GM23338 (cell line): ENCODE results near the gene EQTN. TPM values are rescaled to one million over a fixed set of nuclear protein-coding genes. Genes with fewer than 3 reads are reported as not detected.

Experiments
- ATAC-seq: fragments of 200-7000 bp; cut with Tn5 transposase; 3 replicates; pipeline ENCODE4 v1.9.1; 2020
- DNase-seq: peaks from one replicate; pipeline ENCODE4 v3.0.0-alpha.2; 2015; ENCODE audit warnings: low spot score
- H2AFZ ChIP-seq: fragments of 200-600 bp; sonication (generic); 2 replicates; pipeline ENCODE4 v1.8.0; 2016; ENCODE audit warnings: antibody characterized with exemption, mild to moderate bottlenecking, moderate library complexity
- H3F3A ChIP-seq: fragments of 200-600 bp; sonication (generic); replicated peaks from 2 replicates; pipeline ENCODE4 v1.8.0; 2017; ENCODE audit warnings: antibody characterized with exemption, mixed run types, low read depth
- H3K27ac ChIP-seq: fragments of 200-600 bp; sonication (generic); 2 replicates; pipeline ENCODE4 v1.6.1; 2016; ENCODE audit warnings: low read depth
- H3K27me3 ChIP-seq: fragments of 200-600 bp; sonication (generic); 2 replicates; pipeline ENCODE4 v1.8.0; 2016; ENCODE audit warnings: mild to moderate bottlenecking, mixed run types, moderate library complexity; ENCODE audit not compliant: insufficient read depth
- H3K36me3 ChIP-seq: fragments of 200-600 bp; sonication (generic); 2 replicates; pipeline ENCODE4 v1.8.0; 2016; ENCODE audit warnings: mild to moderate bottlenecking; ENCODE audit not compliant: insufficient read depth
- H3K4me1 ChIP-seq: fragments of 200-600 bp; sonication (generic); 2 replicates; pipeline ENCODE4 v1.8.0; 2016; ENCODE audit warnings: mild to moderate bottlenecking, moderate library complexity; ENCODE audit not compliant: insufficient read depth
- H3K4me2 ChIP-seq: fragments of 200-600 bp; sonication (generic); 2 replicates; pipeline ENCODE4 v1.7.1; 2017; ENCODE audit warnings: mixed run types
- H3K4me3 ChIP-seq: fragments of 200-600 bp; sonication (generic); 2 replicates; pipeline ENCODE4 v1.6.1; 2016; ENCODE audit warnings: mixed run types
- H3K79me2 ChIP-seq: fragments of 200-600 bp; sonication (generic); replicated peaks from 2 replicates; pipeline ENCODE4 v1.8.0; 2017; ENCODE audit warnings: mild to moderate bottlenecking; ENCODE audit not compliant: insufficient read depth
- H3K9me2 ChIP-seq: fragments of 200-600 bp; sonication (generic); 2 replicates; pipeline ENCODE4 v1.8.0; 2017; ENCODE audit not compliant: insufficient read depth
- H4K20me1 ChIP-seq: fragments of 200-600 bp; sonication (generic); replicated peaks from 2 replicates; pipeline ENCODE4 v1.8.0; 2017; ENCODE audit warnings: mild to moderate bottlenecking; ENCODE audit not compliant: insufficient read depth
- H3K27ac Mint-ChIP-seq: 2 replicates; pipeline ENCODE4 v1.8.0; 2020; ENCODE audit warnings: inconsistent platforms, mild to moderate bottlenecking, moderate library complexity, mixed read lengths
- H3K27me3 Mint-ChIP-seq: 3 replicates; pipeline ENCODE4 v1.8.0; 2022; ENCODE audit warnings: low read depth, mild to moderate bottlenecking, moderate library complexity, mixed read lengths, inconsistent platforms; ENCODE audit not compliant: insufficient read depth, poor library complexity
- H3K36me3 Mint-ChIP-seq: 3 replicates; pipeline ENCODE4 v1.8.0; 2021; ENCODE audit warnings: low read depth, mild to moderate bottlenecking, inconsistent platforms, moderate library complexity, mixed read lengths
- H3K4me1 Mint-ChIP-seq: 3 replicates; pipeline ENCODE4 v1.8.0; 2020; ENCODE audit warnings: mild to moderate bottlenecking, inconsistent platforms, mixed read lengths
- H3K4me3 Mint-ChIP-seq: 3 replicates; pipeline ENCODE4 v1.8.0; 2021; ENCODE audit warnings: moderate library complexity, mild to moderate bottlenecking, inconsistent platforms, mixed read lengths
- H3K9me3 Mint-ChIP-seq: 3 replicates; pipeline ENCODE4 v1.8.0; 2020; ENCODE audit warnings: moderate library complexity, mild to moderate bottlenecking, inconsistent platforms, mixed read lengths
- CREB1 ChIP-seq: fragments of 250-450 bp; sonication (Bioruptor Pico); IDR thresholded peaks from 2 replicates; pipeline ENCODE4 v1.5.0; 2020; ENCODE audit warnings: low read depth, mild to moderate bottlenecking, moderate library complexity
- EZH2 ChIP-seq: fragments of 200-600 bp; sonication (generic); IDR thresholded peaks from one replicate; pipeline ENCODE4 v1.8.0; 2017; ENCODE audit warnings: antibody characterized with exemption, mild to moderate bottlenecking, low read depth; ENCODE audit not compliant: unreplicated experiment
- EZH2phosphoT487 ChIP-seq: fragments of 200-600 bp; sonication (generic); IDR thresholded peaks from one replicate; pipeline ENCODE4 v1.8.1; 2018; ENCODE audit warnings: antibody characterized with exemption; ENCODE audit not compliant: unreplicated experiment
- JUNB ChIP-seq: IDR thresholded peaks from one replicate; pipeline ENCODE4 v1.6.1; 2016; ENCODE audit warnings: antibody characterized with exemption; ENCODE audit not compliant: unreplicated experiment
- NANOG ChIP-seq: IDR thresholded peaks from 2 replicates; pipeline ENCODE4 v1.6.1; 2016; ENCODE audit warnings: antibody characterized with exemption, borderline replicate concordance
- POLR2AphosphoS5 ChIP-seq: IDR thresholded peaks from 2 replicates; pipeline ENCODE4 v1.6.1; 2016; ENCODE audit warnings: antibody characterized with exemption, low read depth
- STAT1 ChIP-seq: IDR thresholded peaks from one replicate; pipeline ENCODE4 v1.6.1; 2016; ENCODE audit warnings: antibody characterized with exemption; ENCODE audit not compliant: unreplicated experiment
- ZNF114 ChIP-seq: fragments of 250-450 bp; sonication (Bioruptor Pico); IDR thresholded peaks from 2 replicates; pipeline ENCODE4 v1.5.0; 2020; ENCODE audit warnings: mild to moderate bottlenecking, moderate library complexity
- ZNF331 ChIP-seq: fragments of 250-450 bp; sonication (Bioruptor Pico); IDR thresholded peaks from 2 replicates; pipeline ENCODE4 v1.5.0; 2020; ENCODE audit warnings: low read depth, mild to moderate bottlenecking, moderate library complexity
- polyA plus RNA-seq: library from polyadenylated mRNA; unstranded; fragments of >200 nt; fragmentation: Nextera tagmentation; extraction: Ambion mirVana; gene quantifications from 2 replicates; pipeline ENCODE4 v1.2.1, GENCODE V29; 2016
- total RNA-seq: library from RNA; depleted of rRNA; stranded (reverse); fragments of >200 nt; shearing (Covaris generic); gene quantifications from 2 replicates; pipeline ENCODE4 v1.2.3, GENCODE V29; 2014
- TF ChIP-seq, protein P1 (sequence below): fragments of 250-450 bp; sonication (Bioruptor Pico); IDR thresholded peaks from 2 replicates; pipeline ENCODE4 v1.5.0; 2020; ENCODE audit warnings: mild to moderate bottlenecking, moderate library complexity
- TF ChIP-seq, protein P2 (sequence below): IDR thresholded peaks from 2 replicates; pipeline ENCODE4 v1.6.1; 2016; ENCODE audit warnings: antibody characterized with exemption
- TF ChIP-seq, protein P3 (sequence below), 2 experiments: fragments of 200-600 bp in 1 of 2; sonication (generic) in 1 of 2; conservative IDR thresholded peaks; 2 replicates each; pipeline versions ENCODE4 v1.5.1 to v1.6.1; 2016 to 2017; ENCODE audit warnings: antibody characterized with exemption in 2 of 2, low read depth in 2 of 2, mild to moderate bottlenecking in 2 of 2, moderate library complexity in 1 of 2
- TF ChIP-seq, protein P4 (sequence below): IDR thresholded peaks from one replicate; pipeline ENCODE4 v1.6.1; 2018; ENCODE audit warnings: antibody characterized with exemption; ENCODE audit not compliant: unreplicated experiment

Gene EQTN
- total and polyA plus RNA-seq, 2 experiments from 2014 or later, result 0.24 TPM; not detected in 1

DNA sequence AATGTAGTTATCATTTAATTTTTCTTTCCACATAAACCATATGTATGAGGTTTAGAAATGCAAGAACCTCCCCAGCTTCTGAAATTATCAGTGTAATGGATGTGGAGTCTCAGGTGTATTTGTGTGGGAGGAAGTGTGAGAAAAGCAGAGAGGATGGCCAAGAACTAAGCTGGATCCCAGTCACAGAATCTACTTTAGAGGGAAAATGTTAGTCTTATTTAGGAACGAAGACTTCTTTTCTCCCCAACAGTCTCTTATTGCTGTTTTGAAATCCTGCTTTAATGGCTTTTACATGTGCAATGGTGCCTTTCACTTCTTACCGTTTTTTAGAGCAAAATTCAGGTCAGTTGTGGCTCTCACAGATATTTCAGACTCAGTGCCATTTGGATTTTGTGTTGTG lies 3.0 kb downstream of the EQTN start:
- H3K4me2 ChIP-seq, result no peak overlapping the region
- DNase-seq, result no peak

More for the DNA sequence above, 3.0 kb downstream of the EQTN start:
- Histone ChIP-seq H3K4me1 (no peaks in the 10 kb centered on the region), H3K27me3 (no peaks in the 10 kb centered on the region), H4K20me1 (no peaks in the 10 kb centered on the region), H3K4me3 (no peak overlapping the region), H3F3A (no peaks in the 10 kb centered on the region), H3K79me2 (no peaks in the 10 kb centered on the region), H3K36me3 (no peaks in the 10 kb centered on the region), H3K27ac (no peak overlapping the region), H3K9me2 (peaks cover 7% of the 10 kb centered on the region; the same call in 1 of the 2 replicates), H2AFZ (no peak overlapping the region)
- peaks cover 3% of the 10 kb centered on the region; the same call in 2 of the 3 replicates for H3K4me1 Mint-ChIP-seq
- no peak for TF ChIP-seq NANOG
- TF ChIP-seq ZNF114, result no peak
- TF ChIP-seq, protein P1, sequence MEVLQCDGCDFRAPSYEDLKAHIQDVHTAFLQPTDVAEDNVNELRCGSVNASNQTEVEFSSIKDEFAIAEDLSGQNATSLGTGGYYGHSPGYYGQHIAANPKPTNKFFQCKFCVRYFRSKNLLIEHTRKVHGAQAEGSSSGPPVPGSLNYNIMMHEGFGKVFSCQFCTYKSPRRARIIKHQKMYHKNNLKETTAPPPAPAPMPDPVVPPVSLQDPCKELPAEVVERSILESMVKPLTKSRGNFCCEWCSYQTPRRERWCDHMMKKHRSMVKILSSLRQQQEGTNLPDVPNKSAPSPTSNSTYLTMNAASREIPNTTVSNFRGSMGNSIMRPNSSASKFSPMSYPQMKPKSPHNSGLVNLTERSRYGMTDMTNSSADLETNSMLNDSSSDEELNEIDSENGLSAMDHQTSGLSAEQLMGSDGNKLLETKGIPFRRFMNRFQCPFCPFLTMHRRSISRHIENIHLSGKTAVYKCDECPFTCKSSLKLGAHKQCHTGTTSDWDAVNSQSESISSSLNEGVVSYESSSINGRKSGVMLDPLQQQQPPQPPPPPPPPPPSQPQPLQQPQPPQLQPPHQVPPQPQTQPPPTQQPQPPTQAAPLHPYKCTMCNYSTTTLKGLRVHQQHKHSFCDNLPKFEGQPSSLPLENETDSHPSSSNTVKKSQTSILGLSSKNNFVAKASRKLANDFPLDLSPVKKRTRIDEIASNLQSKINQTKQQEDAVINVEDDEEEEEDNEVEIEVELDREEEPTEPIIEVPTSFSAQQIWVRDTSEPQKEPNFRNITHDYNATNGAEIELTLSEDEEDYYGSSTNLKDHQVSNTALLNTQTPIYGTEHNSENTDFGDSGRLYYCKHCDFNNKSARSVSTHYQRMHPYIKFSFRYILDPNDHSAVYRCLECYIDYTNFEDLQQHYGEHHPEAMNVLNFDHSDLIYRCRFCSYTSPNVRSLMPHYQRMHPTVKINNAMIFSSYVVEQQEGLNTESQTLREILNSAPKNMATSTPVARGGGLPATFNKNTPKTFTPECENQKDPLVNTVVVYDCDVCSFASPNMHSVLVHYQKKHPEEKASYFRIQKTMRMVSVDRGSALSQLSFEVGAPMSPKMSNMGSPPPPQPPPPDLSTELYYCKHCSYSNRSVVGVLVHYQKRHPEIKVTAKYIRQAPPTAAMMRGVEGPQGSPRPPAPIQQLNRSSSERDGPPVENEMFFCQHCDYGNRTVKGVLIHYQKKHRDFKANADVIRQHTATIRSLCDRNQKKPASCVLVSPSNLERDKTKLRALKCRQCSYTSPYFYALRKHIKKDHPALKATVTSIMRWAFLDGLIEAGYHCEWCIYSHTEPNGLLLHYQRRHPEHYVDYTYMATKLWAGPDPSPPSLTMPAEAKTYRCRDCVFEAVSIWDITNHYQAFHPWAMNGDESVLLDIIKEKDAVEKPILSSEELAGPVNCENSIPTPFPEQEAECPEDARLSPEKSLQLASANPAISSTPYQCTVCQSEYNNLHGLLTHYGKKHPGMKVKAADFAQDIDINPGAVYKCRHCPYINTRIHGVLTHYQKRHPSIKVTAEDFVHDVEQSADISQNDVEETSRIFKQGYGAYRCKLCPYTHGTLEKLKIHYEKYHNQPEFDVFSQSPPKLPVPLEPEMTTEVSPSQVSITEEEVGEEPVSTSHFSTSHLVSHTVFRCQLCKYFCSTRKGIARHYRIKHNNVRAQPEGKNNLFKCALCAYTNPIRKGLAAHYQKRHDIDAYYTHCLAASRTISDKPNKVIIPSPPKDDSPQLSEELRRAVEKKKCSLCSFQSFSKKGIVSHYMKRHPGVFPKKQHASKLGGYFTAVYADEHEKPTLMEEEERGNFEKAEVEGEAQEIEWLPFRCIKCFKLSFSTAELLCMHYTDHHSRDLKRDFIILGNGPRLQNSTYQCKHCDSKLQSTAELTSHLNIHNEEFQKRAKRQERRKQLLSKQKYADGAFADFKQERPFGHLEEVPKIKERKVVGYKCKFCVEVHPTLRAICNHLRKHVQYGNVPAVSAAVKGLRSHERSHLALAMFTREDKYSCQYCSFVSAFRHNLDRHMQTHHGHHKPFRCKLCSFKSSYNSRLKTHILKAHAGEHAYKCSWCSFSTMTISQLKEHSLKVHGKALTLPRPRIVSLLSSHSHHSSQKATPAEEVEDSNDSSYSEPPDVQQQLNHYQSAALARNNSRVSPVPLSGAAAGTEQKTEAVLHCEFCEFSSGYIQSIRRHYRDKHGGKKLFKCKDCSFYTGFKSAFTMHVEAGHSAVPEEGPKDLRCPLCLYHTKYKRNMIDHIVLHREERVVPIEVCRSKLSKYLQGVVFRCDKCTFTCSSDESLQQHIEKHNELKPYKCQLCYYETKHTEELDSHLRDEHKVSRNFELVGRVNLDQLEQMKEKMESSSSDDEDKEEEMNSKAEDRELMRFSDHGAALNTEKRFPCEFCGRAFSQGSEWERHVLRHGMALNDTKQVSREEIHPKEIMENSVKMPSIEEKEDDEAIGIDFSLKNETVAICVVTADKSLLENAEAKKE (CRISPR knock-in tag), result no peak
- TF ChIP-seq STAT1, result no peak
- TF ChIP-seq, protein P2, sequence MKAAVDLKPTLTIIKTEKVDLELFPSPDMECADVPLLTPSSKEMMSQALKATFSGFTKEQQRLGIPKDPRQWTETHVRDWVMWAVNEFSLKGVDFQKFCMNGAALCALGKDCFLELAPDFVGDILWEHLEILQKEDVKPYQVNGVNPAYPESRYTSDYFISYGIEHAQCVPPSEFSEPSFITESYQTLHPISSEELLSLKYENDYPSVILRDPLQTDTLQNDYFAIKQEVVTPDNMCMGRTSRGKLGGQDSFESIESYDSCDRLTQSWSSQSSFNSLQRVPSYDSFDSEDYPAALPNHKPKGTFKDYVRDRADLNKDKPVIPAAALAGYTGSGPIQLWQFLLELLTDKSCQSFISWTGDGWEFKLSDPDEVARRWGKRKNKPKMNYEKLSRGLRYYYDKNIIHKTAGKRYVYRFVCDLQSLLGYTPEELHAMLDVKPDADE, result no peak
- TF ChIP-seq POLR2AphosphoS5, result no peak
- TF ChIP-seq, protein P3, sequence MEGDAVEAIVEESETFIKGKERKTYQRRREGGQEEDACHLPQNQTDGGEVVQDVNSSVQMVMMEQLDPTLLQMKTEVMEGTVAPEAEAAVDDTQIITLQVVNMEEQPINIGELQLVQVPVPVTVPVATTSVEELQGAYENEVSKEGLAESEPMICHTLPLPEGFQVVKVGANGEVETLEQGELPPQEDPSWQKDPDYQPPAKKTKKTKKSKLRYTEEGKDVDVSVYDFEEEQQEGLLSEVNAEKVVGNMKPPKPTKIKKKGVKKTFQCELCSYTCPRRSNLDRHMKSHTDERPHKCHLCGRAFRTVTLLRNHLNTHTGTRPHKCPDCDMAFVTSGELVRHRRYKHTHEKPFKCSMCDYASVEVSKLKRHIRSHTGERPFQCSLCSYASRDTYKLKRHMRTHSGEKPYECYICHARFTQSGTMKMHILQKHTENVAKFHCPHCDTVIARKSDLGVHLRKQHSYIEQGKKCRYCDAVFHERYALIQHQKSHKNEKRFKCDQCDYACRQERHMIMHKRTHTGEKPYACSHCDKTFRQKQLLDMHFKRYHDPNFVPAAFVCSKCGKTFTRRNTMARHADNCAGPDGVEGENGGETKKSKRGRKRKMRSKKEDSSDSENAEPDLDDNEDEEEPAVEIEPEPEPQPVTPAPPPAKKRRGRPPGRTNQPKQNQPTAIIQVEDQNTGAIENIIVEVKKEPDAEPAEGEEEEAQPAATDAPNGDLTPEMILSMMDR (conservative IDR thresholded peaks at IDR 0.05; ENCODE audit: low read depth in 2 of 2), result no peak
- no peak for TF ChIP-seq EZH2phosphoT487
- TF ChIP-seq JUNB, result no peak
- TF ChIP-seq CREB1 (CRISPR knock-in tag), result no peak
- TF ChIP-seq, protein P4, sequence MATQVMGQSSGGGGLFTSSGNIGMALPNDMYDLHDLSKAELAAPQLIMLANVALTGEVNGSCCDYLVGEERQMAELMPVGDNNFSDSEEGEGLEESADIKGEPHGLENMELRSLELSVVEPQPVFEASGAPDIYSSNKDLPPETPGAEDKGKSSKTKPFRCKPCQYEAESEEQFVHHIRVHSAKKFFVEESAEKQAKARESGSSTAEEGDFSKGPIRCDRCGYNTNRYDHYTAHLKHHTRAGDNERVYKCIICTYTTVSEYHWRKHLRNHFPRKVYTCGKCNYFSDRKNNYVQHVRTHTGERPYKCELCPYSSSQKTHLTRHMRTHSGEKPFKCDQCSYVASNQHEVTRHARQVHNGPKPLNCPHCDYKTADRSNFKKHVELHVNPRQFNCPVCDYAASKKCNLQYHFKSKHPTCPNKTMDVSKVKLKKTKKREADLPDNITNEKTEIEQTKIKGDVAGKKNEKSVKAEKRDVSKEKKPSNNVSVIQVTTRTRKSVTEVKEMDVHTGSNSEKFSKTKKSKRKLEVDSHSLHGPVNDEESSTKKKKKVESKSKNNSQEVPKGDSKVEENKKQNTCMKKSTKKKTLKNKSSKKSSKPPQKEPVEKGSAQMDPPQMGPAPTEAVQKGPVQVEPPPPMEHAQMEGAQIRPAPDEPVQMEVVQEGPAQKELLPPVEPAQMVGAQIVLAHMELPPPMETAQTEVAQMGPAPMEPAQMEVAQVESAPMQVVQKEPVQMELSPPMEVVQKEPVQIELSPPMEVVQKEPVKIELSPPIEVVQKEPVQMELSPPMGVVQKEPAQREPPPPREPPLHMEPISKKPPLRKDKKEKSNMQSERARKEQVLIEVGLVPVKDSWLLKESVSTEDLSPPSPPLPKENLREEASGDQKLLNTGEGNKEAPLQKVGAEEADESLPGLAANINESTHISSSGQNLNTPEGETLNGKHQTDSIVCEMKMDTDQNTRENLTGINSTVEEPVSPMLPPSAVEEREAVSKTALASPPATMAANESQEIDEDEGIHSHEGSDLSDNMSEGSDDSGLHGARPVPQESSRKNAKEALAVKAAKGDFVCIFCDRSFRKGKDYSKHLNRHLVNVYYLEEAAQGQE, result no peak
- TF ChIP-seq ZNF331 (CRISPR knock-in tag), result no peak
- no peak for TF ChIP-seq EZH2
- H3K9me3 Mint-ChIP-seq, result no peaks in the 10 kb centered on the region
- no peak for ATAC-seq
- no peak overlapping the region for H3K4me3 Mint-ChIP-seq
- H3K27me3 Mint-ChIP-seq, result no peaks in the 10 kb centered on the region
- no peak overlapping the region for H3K27ac Mint-ChIP-seq
- no peaks in the 10 kb centered on the region for H3K36me3 Mint-ChIP-seq
